Esophagus squamous epithelium (tissue), 4 donors: Measurements from ENCODE around the gene NOB1.

Experiments
- POLR2A ChIP-seq, 4 donors: fragments of 450-650 bp; IDR thresholded peaks; one replicate each; pipeline ENCODE4 v1.6.1; 2017; ENCODE audit warnings: antibody characterized with exemption in 4 of 4, mild to moderate bottlenecking in 4 of 4, moderate library complexity in 3 of 4
- TF ChIP-seq, protein P1 (sequence below), 6 experiments: fragments of 450-650 bp in 4 of 6; fragments of 200-600 bp in 2 of 6; sonication (generic) in 2 of 6; IDR thresholded peaks; one replicate each; pipeline ENCODE4 v1.5.1; 2016 to 2019; ENCODE audit warnings: antibody characterized with exemption in 6 of 6, mild to moderate bottlenecking in 4 of 6, moderate library complexity in 4 of 6

DNA sequence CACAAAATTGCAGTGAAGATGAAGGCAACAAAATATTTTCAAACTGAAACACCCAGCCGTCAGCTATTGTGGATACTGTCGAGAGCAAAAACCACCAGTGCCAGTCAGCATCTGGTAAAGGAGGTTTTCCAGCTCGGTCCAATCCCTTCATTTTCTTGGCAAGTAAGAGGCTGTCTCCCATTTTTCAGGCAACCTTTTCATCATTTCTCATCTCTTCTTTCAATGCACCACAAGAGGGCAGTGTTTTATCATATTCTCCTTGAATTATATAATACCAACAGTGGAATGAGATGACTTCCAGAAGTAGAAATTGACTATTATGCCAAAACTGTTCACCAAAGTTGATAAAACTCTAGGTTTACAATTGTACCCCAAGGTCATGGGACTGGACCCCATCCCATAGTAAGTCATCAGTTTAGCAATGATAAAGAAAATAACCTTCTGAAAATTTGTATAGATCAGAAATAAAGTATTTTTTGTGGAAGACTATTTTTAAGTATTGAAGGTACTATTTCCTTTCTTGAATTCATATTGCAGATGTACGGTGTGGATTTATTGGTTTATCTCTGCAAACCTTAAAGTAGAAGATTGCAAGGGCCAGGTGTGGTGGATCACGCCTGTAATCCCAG lies 45.2 kb downstream of the NOB1 start:
- TF ChIP-seq POLR2A (IDR thresholded peaks at IDR 0.05) = no peak
- TF ChIP-seq, protein P1, sequence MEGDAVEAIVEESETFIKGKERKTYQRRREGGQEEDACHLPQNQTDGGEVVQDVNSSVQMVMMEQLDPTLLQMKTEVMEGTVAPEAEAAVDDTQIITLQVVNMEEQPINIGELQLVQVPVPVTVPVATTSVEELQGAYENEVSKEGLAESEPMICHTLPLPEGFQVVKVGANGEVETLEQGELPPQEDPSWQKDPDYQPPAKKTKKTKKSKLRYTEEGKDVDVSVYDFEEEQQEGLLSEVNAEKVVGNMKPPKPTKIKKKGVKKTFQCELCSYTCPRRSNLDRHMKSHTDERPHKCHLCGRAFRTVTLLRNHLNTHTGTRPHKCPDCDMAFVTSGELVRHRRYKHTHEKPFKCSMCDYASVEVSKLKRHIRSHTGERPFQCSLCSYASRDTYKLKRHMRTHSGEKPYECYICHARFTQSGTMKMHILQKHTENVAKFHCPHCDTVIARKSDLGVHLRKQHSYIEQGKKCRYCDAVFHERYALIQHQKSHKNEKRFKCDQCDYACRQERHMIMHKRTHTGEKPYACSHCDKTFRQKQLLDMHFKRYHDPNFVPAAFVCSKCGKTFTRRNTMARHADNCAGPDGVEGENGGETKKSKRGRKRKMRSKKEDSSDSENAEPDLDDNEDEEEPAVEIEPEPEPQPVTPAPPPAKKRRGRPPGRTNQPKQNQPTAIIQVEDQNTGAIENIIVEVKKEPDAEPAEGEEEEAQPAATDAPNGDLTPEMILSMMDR (IDR thresholded peaks at IDR 0.05) = peak; percentile 51 to 86 (median 73)
